Endothelial cell of umbilical vein (primary cell): ENCODE measurements around the gene CYREN. TPM values are rescaled to one million over a fixed set of nuclear protein-coding genes. Genes with fewer than 3 reads are reported as not detected.

Experiments
- Bru-seq: library from RNA; stranded (reverse); fragments of 400-500 nt; gene quantifications from one replicate; lab custom pipeline; 2021; lab: Mats Ljungman, UMichigan
- BruChase-seq, 2 experiments: library from RNA; stranded (reverse); fragments of 400-500 nt; gene quantifications; one replicate each; lab custom pipeline; 2021; lab: Mats Ljungman, UMichigan
- BruUV-seq: library from RNA; stranded (reverse); fragments of 400-500 nt; replicated peaks from 2 replicates; lab custom pipeline; 2021; lab: Mats Ljungman, UMichigan
- CTCF ChIA-PET: fragments of 300-600, 350-600 bp; sonication (Branson Sonifier 250); formaldehyde crosslinking; loops from one replicate; lab custom pipeline; 2021; ENCODE audit warnings: antibody characterized with exemption, inconsistent platforms; lab: Charles Lee
- POLR2A ChIA-PET: fragments of 300-600, 350-600 bp; sonication (Branson Sonifier 250); formaldehyde crosslinking; loops from one replicate; lab custom pipeline; 2021; ENCODE audit warnings: antibody characterized with exemption, inconsistent platforms; lab: Charles Lee
- DNase-seq: peaks from one replicate; pipeline ENCODE4 v3.0.0-alpha.2; 2011; ENCODE audit warnings: low read depth, low spot score
- FAIRE-seq: peaks from 2 replicates; lab custom pipeline; 2011; peaks lifted over from hg19 to GRCh38; lab: Jason Lieb, UNC
- H2AFZ ChIP-seq: 2 replicates; pipeline ENCODE4 v1.6.0; 2012; ENCODE audit warnings: low read depth, low read length, control low read depth, inconsistent platforms
- H3K27ac ChIP-seq: 2 replicates; pipeline ENCODE4 v1.5.1; 2011; ENCODE audit warnings: low read depth, mild to moderate bottlenecking, control low read depth, low read length, moderate library complexity; ENCODE audit not compliant: insufficient read depth
- H3K27me3 ChIP-seq, 2 experiments: 2 replicates each; pipeline versions ENCODE4 v1.6.0 to v1.6.1; 2011; ENCODE audit warnings: low read length in 2 of 2, mixed read lengths in 1 of 2; ENCODE audit not compliant: control insufficient read depth in 2 of 2, insufficient read depth in 2 of 2
- H3K36me3 ChIP-seq, 2 experiments: 2 replicates in 1 of 2; 3 replicates in 1 of 2; pipeline ENCODE4 v1.5.1; 2011; ENCODE audit warnings: low read length in 2 of 2, mild to moderate bottlenecking in 1 of 2, moderate library complexity in 1 of 2; ENCODE audit not compliant: control insufficient read depth in 2 of 2, insufficient read depth in 2 of 2; ENCODE audit errors: extremely low read depth in 1 of 2
- H3K4me1 ChIP-seq: 3 replicates; pipeline ENCODE4 v1.5.1; 2011; ENCODE audit warnings: mild to moderate bottlenecking, low read length; ENCODE audit not compliant: control insufficient read depth, insufficient read depth; ENCODE audit errors: extremely low read depth
- H3K4me2 ChIP-seq: 2 replicates; pipeline ENCODE4 v1.6.1; 2011; ENCODE audit warnings: low read length, control low read depth, mixed read lengths; ENCODE audit not compliant: insufficient read depth
- H3K4me3 ChIP-seq, 3 experiments: fragments of 200-600 bp in 1 of 3; sonication (generic), shearing (Covaris generic) in 1 of 3; replicated peaks in 1 of 3; 2 replicates each; pipeline ENCODE4 v1.5.1; 2011 to 2016; ENCODE audit warnings: control low read depth in 3 of 3, low read length in 3 of 3, mild to moderate bottlenecking in 2 of 3, inconsistent platforms in 1 of 3, low read depth in 1 of 3, moderate library complexity in 1 of 3; ENCODE audit not compliant: insufficient read depth in 1 of 3
- H3K79me2 ChIP-seq: 2 replicates; pipeline ENCODE4 v1.6.0; 2012; ENCODE audit warnings: low read length, inconsistent platforms; ENCODE audit not compliant: control insufficient read depth, insufficient read depth
- H3K9ac ChIP-seq: replicated peaks from 2 replicates; pipeline ENCODE3; 2011; ENCODE audit warnings: low read length, control low read depth; ENCODE audit not compliant: insufficient read depth; ENCODE audit errors: extremely low read depth
- H3K9me1 ChIP-seq: replicated peaks from 3 replicates; pipeline ENCODE4 v1.6.0; 2011; ENCODE audit warnings: mild to moderate bottlenecking, low read length; ENCODE audit not compliant: control insufficient read depth, insufficient read depth; ENCODE audit errors: extremely low read depth
- H3K9me3 ChIP-seq: replicated peaks from 2 replicates; pipeline ENCODE4 v1.5.1; 2012; ENCODE audit warnings: low read length, inconsistent platforms; ENCODE audit not compliant: control insufficient read depth, insufficient read depth
- H4K20me1 ChIP-seq: replicated peaks from 2 replicates; pipeline ENCODE3; 2011; ENCODE audit warnings: mild to moderate bottlenecking, low read length; ENCODE audit not compliant: control insufficient read depth, insufficient read depth; ENCODE audit errors: extremely low read depth
- EZH2 ChIP-seq: IDR thresholded peaks from 2 replicates; pipeline ENCODE4 v1.6.1; 2012; ENCODE audit warnings: borderline replicate concordance, low read depth, mild to moderate bottlenecking, moderate library complexity, low read length, inconsistent platforms; ENCODE audit not compliant: severe bottlenecking
- FOS ChIP-seq: IDR thresholded peaks from 2 replicates; pipeline ENCODE4 v1.6.1; 2011; ENCODE audit warnings: mild to moderate bottlenecking, low read length, moderate library complexity, borderline replicate concordance; ENCODE audit not compliant: insufficient read depth
- GATA2 ChIP-seq: IDR thresholded peaks from 2 replicates; pipeline ENCODE4 v1.7.0; 2011; ENCODE audit warnings: low read depth, mild to moderate bottlenecking, moderate library complexity, mixed read lengths, low read length; ENCODE audit not compliant: insufficient read length, insufficient read depth
- JUN ChIP-seq: IDR thresholded peaks from 2 replicates; pipeline ENCODE4 v1.6.1; 2011; ENCODE audit warnings: borderline replicate concordance, low read depth; ENCODE audit not compliant: insufficient read length, insufficient read depth
- MYC ChIP-seq: IDR thresholded peaks from one replicate; pipeline ENCODE4 v1.6.1; 2011; ENCODE audit warnings: mild to moderate bottlenecking, low read depth, low read length
- POLR2A ChIP-seq: IDR thresholded peaks from 2 replicates; pipeline ENCODE4 v1.6.1; 2012; ENCODE audit warnings: low read depth, mild to moderate bottlenecking, control low read depth, low read length
- POLR2AphosphoS5 ChIP-seq: IDR thresholded peaks from 2 replicates; pipeline ENCODE4 v1.6.1; 2012; ENCODE audit warnings: low read depth, mild to moderate bottlenecking, control low read depth, low read length, moderate library complexity; ENCODE audit not compliant: insufficient read depth
- dilution Hi-C: fragments of 300-500 bp; cut with MboI; formaldehyde crosslinking; loops from one replicate; pipeline ENCODE4 v1.15.0; 2019; ENCODE audit warnings: low sequenced_read_pairs; ENCODE audit not compliant: extremely low pct_ligation_motif_present
- intact Hi-C: fragments of 100-400 bp; cut with micrococcal nuclease; formaldehyde crosslinking; loops from one replicate; pipeline ENCODE4 v1.10.0; 2022
- long read RNA-seq: library from polyadenylated mRNA; stranded (forward); transcript quantifications from one replicate; pipeline ENCODE4 v2.0.0, GENCODE V29; 2021
- polyA minus RNA-seq, 3 experiments: library from RNA; depleted of rRNA, polyadenylated mRNA; stranded (reverse); fragments of >200 nt; gene quantifications; 1 replicate in 1 of 3; 2 replicates in 2 of 3; pipeline ENCODE4 v1.2.3, GENCODE V29; 2011
- polyA plus RNA-seq, 4 experiments: library from polyadenylated mRNA; depleted of rRNA in 3 of 4; stranded (reverse) in 3 of 4; unstranded in 1 of 4; fragments of >200 nt; gene quantifications; 2 replicates each; pipeline versions ENCODE4 v1.2.1 to v1.2.3, GENCODE V29; 2011 to 2012; ENCODE audit warnings: missing spikeins in 1 of 4
- total RNA-seq: library from RNA; stranded (reverse); gene quantifications from 2 replicates; pipeline ENCODE4 v1.2.3, GENCODE V29; 2021
- TF ChIP-seq, protein P1 (sequence below), 2 donors: IDR thresholded peaks; 1 replicate in 1 of 2; 2 replicates in 1 of 2; pipeline ENCODE4 v1.5.1; 2011; ENCODE audit warnings: low read length in 2 of 2, mild to moderate bottlenecking in 2 of 2, moderate library complexity in 2 of 2, control low read depth in 1 of 2, inconsistent platforms in 1 of 2, low read depth in 1 of 2; ENCODE audit not compliant: insufficient read depth in 1 of 2; ENCODE audit errors: extremely low read depth in 1 of 2
- TF ChIP-seq, protein P2 (sequence below): IDR thresholded peaks from 2 replicates; pipeline ENCODE4 v1.6.1; 2011; ENCODE audit not compliant: insufficient read depth, insufficient read length

CYREN gene
- 26.8 and 30.8 TPM in 2 replicates for total RNA-seq
- 16.9 and 19.1 TPM in 2 replicates for polyA plus RNA-seq
- polyA plus RNA-seq (2011; cell fraction: cytosol; rRNA removed): 22.3 and 22.5 TPM in 2 replicates
- 18.3 and 20.0 TPM in 2 replicates for polyA plus RNA-seq (2011; cell fraction: nucleus; rRNA removed)
- 17.0 and 19.4 TPM in 2 replicates for polyA plus RNA-seq (2012)
- 23.5 and 25.7 TPM in 2 replicates for polyA minus RNA-seq
- polyA minus RNA-seq (2011; cell fraction: cytosol; rRNA and poly(A)+ RNA removed): 22.8 TPM
- polyA minus RNA-seq (2011; cell fraction: nucleus; rRNA and poly(A)+ RNA removed): 16.6 and 21.7 TPM in 2 replicates
- percentile 70 among the genes with signal in this experiment for Bru-seq, nascent RNA
- percentile 62 among the genes with signal in this experiment for BruChase-seq, experiment 1, labeled RNA remaining after a 6-hour chase
- percentile 64 among the genes with signal in this experiment for BruChase-seq, experiment 2, labeled RNA remaining after a 2-hour chase
- long read RNA-seq, transcript CYREN-202 (4 exons, 1,738 nt): major isoform, 23 of 79 reads
- long read RNA-seq, transcript CYREN-211 (2 exons, 844 nt): minor isoform, 12 of 79 reads
- long read RNA-seq, partial matches to known transcripts: 2 of 79 reads
- long read RNA-seq, other reads (novel, unspliced or antisense): 32 of 79 reads

DNA sequence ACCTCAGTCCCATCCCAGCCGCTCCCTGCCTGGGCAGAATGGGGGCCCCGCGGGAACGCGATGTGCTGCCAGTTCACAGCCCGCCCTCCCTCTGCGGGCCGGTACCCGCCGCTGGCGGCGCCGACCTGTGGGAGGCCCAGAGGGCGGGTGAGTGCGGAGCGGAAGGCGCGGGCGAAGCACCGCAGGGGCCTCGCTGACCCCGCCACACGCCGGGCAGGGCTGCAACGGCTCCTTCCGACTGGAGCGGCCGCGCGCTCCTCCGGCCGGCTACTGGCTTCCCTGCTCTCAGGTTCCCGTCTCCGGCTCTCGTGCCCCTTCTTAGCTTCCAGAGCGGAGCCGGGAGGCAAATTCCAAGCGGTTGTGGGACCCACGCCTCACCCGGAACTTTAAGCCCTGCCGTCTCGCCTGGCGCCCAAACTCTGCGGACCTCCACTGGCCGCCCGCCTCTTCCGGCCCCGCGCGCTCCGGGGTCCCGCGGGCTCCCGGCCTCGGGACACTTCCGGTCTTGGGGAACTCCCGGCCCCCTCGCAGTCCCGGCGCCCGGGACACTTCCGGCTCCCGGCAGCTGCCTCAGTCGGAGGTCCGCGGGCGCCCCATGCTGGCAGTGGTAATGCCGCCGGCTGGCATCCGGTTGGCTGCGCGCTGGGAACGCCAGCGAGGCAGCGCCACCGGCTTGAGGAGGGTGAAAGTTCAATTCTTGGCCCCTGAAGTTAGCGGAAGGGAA lies at the start of gene CYREN:
TSS of gene CYREN (minus strand) at position 434 of the 724 bp plus-strand sequence. CDS start 1,785 bp downstream, outside the sequence.
- FAIRE-seq: peak; percentile 55
- H3K36me3 ChIP-seq: peaks cover 4% of the 10 kb centered on the region in 2 experiments
- peak; percentile 92 for DNase-seq
- H4K20me1 ChIP-seq: no peaks in the 10 kb centered on the region
- H3K27me3 ChIP-seq: no peaks in the 10 kb centered on the region
- no peaks in the 10 kb centered on the region for H3K9me1 ChIP-seq
- H3K4me1 ChIP-seq: peaks cover 23% of the 10 kb centered on the region
- H3K4me3 ChIP-seq: peak within 1 kb of the TSS; percentile 47 to 75 (median 66)
- dilution Hi-C loops (no loop called here), intact Hi-C loops (loop anchor here (1.0 to 5.0 kb wide), 7 partner anchors 22 to 558 kb away; partner anchors contain the start of genes AGBL3, TMEM140 and WDR91)
- peaks cover 3% of the 10 kb centered on the region for H3K79me2 ChIP-seq
- no TSS peak for BruUV-seq
- peak within 1 kb of the TSS; percentile 67 for H2AFZ ChIP-seq
- CTCF ChIA-PET: interaction anchor here (0.9 to 3.8 kb wide), 22 partner anchors 10 to 540 kb away, joined by 3 to 45 read pairs (median 4); partner anchors contain the start of genes AGBL3, TMEM140 and WDR91
- peak within 1 kb of the TSS; percentile 63 for H3K27ac ChIP-seq
- peak within 1 kb of the TSS; percentile 74 for H3K9ac ChIP-seq
- peak within 1 kb of the TSS; percentile 93 for H3K4me2 ChIP-seq
- no peaks in the 10 kb centered on the region for H3K9me3 ChIP-seq
- TF ChIP-seq FOS (no peak), JUN (no peak), POLR2A (peak; percentile 13), EZH2 (no peak), MYC (no peak), GATA2 (no peak), POLR2AphosphoS5 (peak; percentile 78)
- TF ChIP-seq, protein P1, sequence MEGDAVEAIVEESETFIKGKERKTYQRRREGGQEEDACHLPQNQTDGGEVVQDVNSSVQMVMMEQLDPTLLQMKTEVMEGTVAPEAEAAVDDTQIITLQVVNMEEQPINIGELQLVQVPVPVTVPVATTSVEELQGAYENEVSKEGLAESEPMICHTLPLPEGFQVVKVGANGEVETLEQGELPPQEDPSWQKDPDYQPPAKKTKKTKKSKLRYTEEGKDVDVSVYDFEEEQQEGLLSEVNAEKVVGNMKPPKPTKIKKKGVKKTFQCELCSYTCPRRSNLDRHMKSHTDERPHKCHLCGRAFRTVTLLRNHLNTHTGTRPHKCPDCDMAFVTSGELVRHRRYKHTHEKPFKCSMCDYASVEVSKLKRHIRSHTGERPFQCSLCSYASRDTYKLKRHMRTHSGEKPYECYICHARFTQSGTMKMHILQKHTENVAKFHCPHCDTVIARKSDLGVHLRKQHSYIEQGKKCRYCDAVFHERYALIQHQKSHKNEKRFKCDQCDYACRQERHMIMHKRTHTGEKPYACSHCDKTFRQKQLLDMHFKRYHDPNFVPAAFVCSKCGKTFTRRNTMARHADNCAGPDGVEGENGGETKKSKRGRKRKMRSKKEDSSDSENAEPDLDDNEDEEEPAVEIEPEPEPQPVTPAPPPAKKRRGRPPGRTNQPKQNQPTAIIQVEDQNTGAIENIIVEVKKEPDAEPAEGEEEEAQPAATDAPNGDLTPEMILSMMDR (IDR thresholded peaks at IDR 0.05; ENCODE audit: extremely low read depth in 1 of 2, insufficient read depth in 1 of 2, low read depth in 1 of 2, low read length in 2 of 2): peak; percentile 69 to 78
- TF ChIP-seq, protein P2, sequence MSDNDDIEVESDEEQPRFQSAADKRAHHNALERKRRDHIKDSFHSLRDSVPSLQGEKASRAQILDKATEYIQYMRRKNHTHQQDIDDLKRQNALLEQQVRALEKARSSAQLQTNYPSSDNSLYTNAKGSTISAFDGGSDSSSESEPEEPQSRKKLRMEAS: peak; percentile 43
- POLR2A ChIA-PET: interaction anchor here (1.1 to 1.5 kb wide), 2 partner anchors 10 to 23 kb away, joined by 3 to 4 read pairs; partner anchors contain the start of gene TMEM140
